ENCODE results near the gene IGFBP2. TPM values are rescaled to one million over a fixed set of nuclear protein-coding genes. Genes with fewer than 3 reads are reported as not detected.
"Not testable (repeated sequence)": the region's sequence is repeated elsewhere in the genome, so short reads cannot be mapped to it uniquely, and the experiment has no call there.

IGFBP2 gene
- total RNA-seq: 50.7 TPM
- long read RNA-seq, transcript IGFBP2-201 (4 exons, 1,439 nt): major isoform, 195 of 208 reads
- long read RNA-seq, partial matches to known transcripts: 1 of 208 reads
- long read RNA-seq, other reads (novel, unspliced or antisense): 12 of 208 reads

GRCh38 chr2:216632952-216633615, at the start of gene IGFBP2:
IGFBP2 (plus strand) TSS chr2:216633420; CDS start chr2:216633524, 104 bp downstream.
- DNase-seq: peak; percentile 65
- ATAC-seq: peak; percentile 76
- intact Hi-C loops (cut with micrococcal nuclease): no loop called here

- intact Hi-C loops (cut with micrococcal nuclease): no loop called here
- DNase-seq: no peak
- ATAC-seq: no peak
Observed at GRCh38 chr2:216583606-216584005, 49.6 kb upstream of the IGFBP2 start.

- intact Hi-C loops (cut with micrococcal nuclease): no loop called here
- DNase-seq (no peak), ATAC-seq (peak; percentile 29)
Observed at GRCh38 chr2:216584112-216584511, 49.1 kb upstream of the IGFBP2 start.

- ATAC-seq (no peak), DNase-seq (no peak)
- intact Hi-C loops (cut with micrococcal nuclease): no loop called here
Observed at GRCh38 chr2:216585441-216585840, 47.8 kb upstream of the IGFBP2 start.

- intact Hi-C loops (cut with micrococcal nuclease): no loop called here
- no peak for ATAC-seq
Observed at GRCh38 chr2:216588861-216589710, 44.1 kb upstream of the IGFBP2 start.

GRCh38 chr2:216589791-216590190, 43.4 kb upstream of the IGFBP2 start:
- intact Hi-C loops (cut with micrococcal nuclease): no loop called here
- DNase-seq (no peak), ATAC-seq (no peak)

More at GRCh38 chr2:216588861-216589710, 44.1 kb upstream of the IGFBP2 start:
- DNase-seq: no peak

GRCh38 chr2:216590780-216591179, 42.4 kb upstream of the IGFBP2 start:
- DNase-seq: peak; percentile 65
- intact Hi-C loops (cut with micrococcal nuclease): no loop called here

GRCh38 chr2:216591480-216591879, 41.7 kb upstream of the IGFBP2 start:
- no peak for DNase-seq
- no peak for ATAC-seq
- intact Hi-C loops (cut with micrococcal nuclease): no loop called here

More at GRCh38 chr2:216590780-216591179, 42.4 kb upstream of the IGFBP2 start:
- peak; percentile 93 for ATAC-seq

- intact Hi-C loops (cut with micrococcal nuclease): no loop called here
- no peak for DNase-seq
- no peak for ATAC-seq
Observed at GRCh38 chr2:216594081-216594480, 39.1 kb upstream of the IGFBP2 start.

GRCh38 chr2:216596236-216596979, 36.8 kb upstream of the IGFBP2 start:
- intact Hi-C loops (cut with micrococcal nuclease): no loop called here
- peak; percentile 63 for ATAC-seq
- no peak for DNase-seq

GRCh38 chr2:216596980-216597509, 36.2 kb upstream of the IGFBP2 start:
- DNase-seq (no peak), ATAC-seq (no peak)
- intact Hi-C loops (cut with micrococcal nuclease): no loop called here

GRCh38 chr2:216597825-216598224, 35.4 kb upstream of the IGFBP2 start:
- DNase-seq; intact Hi-C loops (cut with micrococcal nuclease); ATAC-seq: not testable (repeated sequence)

GRCh38 chr2:216601632-216602409, 31.4 kb upstream of the IGFBP2 start:
- ATAC-seq (no peak), DNase-seq (no peak)
- intact Hi-C loops (cut with micrococcal nuclease): no loop called here

- DNase-seq: no peak
- intact Hi-C loops (cut with micrococcal nuclease): no loop called here
- no peak for ATAC-seq
Observed at GRCh38 chr2:216603010-216603883, 30.0 kb upstream of the IGFBP2 start.

GRCh38 chr2:216603884-216604245, 29.4 kb upstream of the IGFBP2 start:
- intact Hi-C loops (cut with micrococcal nuclease): no loop called here
- ATAC-seq (no peak), DNase-seq (no peak)

GRCh38 chr2:216604458-216604857, 28.8 kb upstream of the IGFBP2 start:
- intact Hi-C loops (cut with micrococcal nuclease): no loop called here
- ATAC-seq: peak; percentile 51

GRCh38 chr2:216606551-216607276, 26.5 kb upstream of the IGFBP2 start:
- intact Hi-C loops (cut with micrococcal nuclease): no loop called here
- no peak for ATAC-seq
- DNase-seq: no peak

More at GRCh38 chr2:216604458-216604857, 28.8 kb upstream of the IGFBP2 start:
- DNase-seq: no peak
